ENCODE data around the gene DNM1L.

GRCh38 chr12:32690927-32691326, 11.8 kb downstream of the DNM1L start:
- TF ChIP-seq POLR2AphosphoS5 (IDR thresholded peaks at IDR 0.05; ENCODE audit: borderline replicate concordance, low read depth, low read length): no peak
- no peak for TF ChIP-seq EZH2 (IDR thresholded peaks at IDR 0.05)

All from SK-N-MC (cell line).